ENCODE results near the gene NTMT2.

GRCh38 chr1:170200621-170201397, 55.0 kb downstream of the NTMT2 start:
- TF ChIP-seq CTCF (conservative IDR thresholded peaks at IDR 0.05) (no peak), ZFX (IDR thresholded peaks at IDR 0.05) (no peak)
